ENCODE measurements around the gene ARRB1.

Gene ARRB1

GRCh38 chr11:75312346-75312745 lies 39.1 kb downstream of the ARRB1 start:
- Histone ChIP-seq H2BK120ac (ENCODE audit: insufficient read depth, low read length, poor library complexity) (no peak overlapping the region), H3K27me3 (ENCODE audit: insufficient read depth, low read length) (no peaks in the 10 kb centered on the region), H3K36me3 (ENCODE audit: control insufficient read depth in 1 of 2, insufficient read depth in 2 of 2, low read length in 2 of 2) (peaks cover 0 to 2% of the 10 kb centered on the region in 2 experiments), H2BK5ac (ENCODE audit: low read depth, low read length, poor library complexity) (no peak overlapping the region), H4K91ac (ENCODE audit: low read depth, low read length) (no peak overlapping the region), H3K9me3 (ENCODE audit: insufficient read depth, low read depth, low read length) (no peaks in the 10 kb centered on the region), H3K23ac (ENCODE audit: low read length) (no peak overlapping the region), H3K4me1 (ENCODE audit: control insufficient read depth in 1 of 2, insufficient read depth in 2 of 2, low read length in 2 of 2) (no peaks in the 10 kb centered on the region), H3K4ac (ENCODE audit: low read depth, low read length) (no peak overlapping the region), H3K79me1 (ENCODE audit: low read length) (no peaks in the 10 kb centered on the region), H4K12ac (ENCODE audit: low read depth, low read length) (no peak overlapping the region), H3K79me2 (ENCODE audit: control insufficient read depth, insufficient read depth, low read length, poor library complexity) (peaks cover 1% of the 10 kb centered on the region), H3K9ac (ENCODE audit: low read length) (no peak overlapping the region), H2AFZ (ENCODE audit: insufficient read depth, low read length, poor library complexity) (no peak overlapping the region), H3K4me2 (ENCODE audit: low read length) (no peak overlapping the region), H3K4me3 (ENCODE audit: low read depth, low read length) (no peak overlapping the region), H3K27ac (ENCODE audit: low read depth, low read length) (no peak overlapping the region), H4K8ac (ENCODE audit: low read depth, low read length) (no peak overlapping the region), H2AK5ac (ENCODE audit: low read length) (no peak overlapping the region), H3K18ac (ENCODE audit: low read length) (no peak overlapping the region), H2BK12ac (ENCODE audit: low read length) (no peak overlapping the region), H3K14ac (ENCODE audit: low read length) (no peak overlapping the region)
- DNase-seq = no peak
- WGBS (ENCODE audit: extremely low coverage, insufficient coverage, insufficient read length) = no CpG with 5 or more reads among the region's 2 CpGs

DNA sequence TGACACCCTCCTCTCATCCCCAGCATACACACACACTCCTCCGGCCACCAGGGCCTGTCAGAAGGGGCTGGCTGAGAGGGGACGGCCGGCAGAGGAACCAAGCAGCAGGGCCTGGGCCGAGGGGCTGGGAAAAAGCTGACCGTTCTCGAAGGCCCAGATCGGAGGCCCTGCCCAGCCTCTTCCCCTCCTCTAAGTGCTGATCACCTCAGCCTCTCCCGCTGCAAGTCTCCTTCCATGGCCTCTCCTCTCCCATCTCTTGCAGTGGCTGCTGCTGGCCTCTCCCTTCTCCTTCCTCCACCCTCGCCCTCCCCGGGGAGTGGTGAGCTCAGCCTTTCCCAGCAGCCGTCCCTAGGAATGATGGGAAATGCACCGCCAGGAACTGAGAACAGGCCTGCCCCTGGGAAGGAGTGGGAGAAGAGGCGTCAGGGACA lies 39.6 kb downstream of the ARRB1 start:
- Histone ChIP-seq H3K23ac (ENCODE audit: low read length) (no peak overlapping the region), H3K14ac (ENCODE audit: low read length) (no peak overlapping the region), H2AK5ac (ENCODE audit: low read length) (no peak overlapping the region), H3K4me3 (ENCODE audit: low read depth, low read length) (no peak overlapping the region), H2AFZ (ENCODE audit: insufficient read depth, low read length, poor library complexity) (no peak overlapping the region), H2BK5ac (ENCODE audit: low read depth, low read length, poor library complexity) (no peak overlapping the region), H3K9ac (ENCODE audit: low read length) (no peak overlapping the region), H3K27me3 (ENCODE audit: insufficient read depth, low read length) (no peaks in the 10 kb centered on the region), H3K79me1 (ENCODE audit: low read length) (no peaks in the 10 kb centered on the region), H3K79me2 (ENCODE audit: control insufficient read depth, insufficient read depth, low read length, poor library complexity) (peaks cover 1% of the 10 kb centered on the region), H4K8ac (ENCODE audit: low read depth, low read length) (no peak overlapping the region), H3K4ac (ENCODE audit: low read depth, low read length) (no peak overlapping the region), H2BK120ac (ENCODE audit: insufficient read depth, low read length, poor library complexity) (no peak overlapping the region), H3K4me1 (ENCODE audit: control insufficient read depth in 1 of 2, insufficient read depth in 2 of 2, low read length in 2 of 2) (no peaks in the 10 kb centered on the region), H3K9me3 (ENCODE audit: insufficient read depth, low read depth, low read length) (no peaks in the 10 kb centered on the region), H3K36me3 (ENCODE audit: control insufficient read depth in 1 of 2, insufficient read depth in 2 of 2, low read length in 2 of 2) (peaks cover 0 to 2% of the 10 kb centered on the region in 2 experiments), H3K27ac (ENCODE audit: low read depth, low read length) (no peak overlapping the region), H4K91ac (ENCODE audit: low read depth, low read length) (no peak overlapping the region), H3K4me2 (ENCODE audit: low read length) (no peak overlapping the region), H4K12ac (ENCODE audit: low read depth, low read length) (no peak overlapping the region), H3K18ac (ENCODE audit: low read length) (no peak overlapping the region), H2BK12ac (ENCODE audit: low read length) (no peak overlapping the region)
- DNase-seq = no peak
- no CpG with 5 or more reads among the region's 13 CpGs for WGBS (ENCODE audit: extremely low coverage, insufficient coverage, insufficient read length)

GRCh38 chr11:75308986-75309385 lies 42.5 kb downstream of the ARRB1 start:
- Histone ChIP-seq H3K18ac (ENCODE audit: low read length) (no peak overlapping the region), H4K8ac (ENCODE audit: low read depth, low read length) (no peak overlapping the region), H2BK120ac (ENCODE audit: insufficient read depth, low read length, poor library complexity) (no peak overlapping the region), H3K27ac (ENCODE audit: low read depth, low read length) (no peak overlapping the region), H4K91ac (ENCODE audit: low read depth, low read length) (no peak overlapping the region), H3K4me2 (ENCODE audit: low read length) (no peak overlapping the region), H2AFZ (ENCODE audit: insufficient read depth, low read length, poor library complexity) (no peak overlapping the region), H3K36me3 (ENCODE audit: control insufficient read depth in 1 of 2, insufficient read depth in 2 of 2, low read length in 2 of 2) (peaks cover 2% of the 10 kb centered on the region in 2 experiments), H2BK12ac (ENCODE audit: low read length) (no peak overlapping the region), H3K27me3 (ENCODE audit: insufficient read depth, low read length) (no peaks in the 10 kb centered on the region), H2AK5ac (ENCODE audit: low read length) (no peak overlapping the region), H3K4me1 (ENCODE audit: control insufficient read depth in 1 of 2, insufficient read depth in 2 of 2, low read length in 2 of 2) (no peaks in the 10 kb centered on the region), H3K9me3 (ENCODE audit: insufficient read depth, low read depth, low read length) (no peaks in the 10 kb centered on the region), H3K9ac (ENCODE audit: low read length) (no peak overlapping the region), H3K23ac (ENCODE audit: low read length) (no peak overlapping the region), H3K4ac (ENCODE audit: low read depth, low read length) (no peak overlapping the region), H2BK5ac (ENCODE audit: low read depth, low read length, poor library complexity) (no peak overlapping the region), H3K79me1 (ENCODE audit: low read length) (no peaks in the 10 kb centered on the region), H3K4me3 (ENCODE audit: low read depth, low read length) (no peak overlapping the region), H3K79me2 (ENCODE audit: control insufficient read depth, insufficient read depth, low read length, poor library complexity) (peaks cover 1% of the 10 kb centered on the region), H3K14ac (ENCODE audit: low read length) (no peak overlapping the region), H4K12ac (ENCODE audit: low read depth, low read length) (no peak overlapping the region)
- no CpG with 5 or more reads among the region's 4 CpGs for WGBS (ENCODE audit: extremely low coverage, insufficient coverage, insufficient read length)
- DNase-seq = no peak

- Histone ChIP-seq H2BK120ac (ENCODE audit: insufficient read depth, low read length, poor library complexity) (no peak overlapping the region), H3K36me3 (ENCODE audit: control insufficient read depth in 1 of 2, insufficient read depth in 2 of 2, low read length in 2 of 2) (peaks cover 2% of the 10 kb centered on the region in 2 experiments), H3K23ac (ENCODE audit: low read length) (no peak overlapping the region), H4K91ac (ENCODE audit: low read depth, low read length) (no peak overlapping the region), H3K18ac (ENCODE audit: low read length) (no peak overlapping the region), H3K9ac (ENCODE audit: low read length) (no peak overlapping the region), H4K8ac (ENCODE audit: low read depth, low read length) (no peak overlapping the region), H3K4me1 (ENCODE audit: control insufficient read depth in 1 of 2, insufficient read depth in 2 of 2, low read length in 2 of 2) (no peaks in the 10 kb centered on the region), H3K14ac (ENCODE audit: low read length) (no peak overlapping the region), H3K4me3 (ENCODE audit: low read depth, low read length) (no peak overlapping the region), H4K12ac (ENCODE audit: low read depth, low read length) (no peak overlapping the region), H2AK5ac (ENCODE audit: low read length) (no peak overlapping the region), H3K4me2 (ENCODE audit: low read length) (no peak overlapping the region), H3K9me3 (ENCODE audit: insufficient read depth, low read depth, low read length) (no peaks in the 10 kb centered on the region), H3K4ac (ENCODE audit: low read depth, low read length) (no peak overlapping the region), H2BK12ac (ENCODE audit: low read length) (no peak overlapping the region), H3K79me1 (ENCODE audit: low read length) (no peaks in the 10 kb centered on the region), H2AFZ (ENCODE audit: insufficient read depth, low read length, poor library complexity) (no peak overlapping the region), H3K27ac (ENCODE audit: low read depth, low read length) (no peak overlapping the region), H3K79me2 (ENCODE audit: control insufficient read depth, insufficient read depth, low read length, poor library complexity) (peaks cover 1% of the 10 kb centered on the region), H3K27me3 (ENCODE audit: insufficient read depth, low read length) (no peaks in the 10 kb centered on the region), H2BK5ac (ENCODE audit: low read depth, low read length, poor library complexity) (no peak overlapping the region)
- no peak for DNase-seq
- no CpG with 5 or more reads among the region's 7 CpGs for WGBS (ENCODE audit: extremely low coverage, insufficient coverage, insufficient read length)
Observed at GRCh38 chr11:75308116-75308515, 43.3 kb downstream of the ARRB1 start.
